DMS53 treated with DMSO at 0.1 percent for 48 hours (cell line): Measurements from ENCODE around the gene ACER3.
A peak's percentile ranks its signal among the peaks of the same experiment; 100 is the strongest.

ENCODE experiments used
- DNase-seq: peaks from one replicate; lab custom pipeline; 2025; ENCODE audit not compliant: unreplicated experiment; lab: John Stamatoyannopoulos, UW

ACER3 gene

DNA sequence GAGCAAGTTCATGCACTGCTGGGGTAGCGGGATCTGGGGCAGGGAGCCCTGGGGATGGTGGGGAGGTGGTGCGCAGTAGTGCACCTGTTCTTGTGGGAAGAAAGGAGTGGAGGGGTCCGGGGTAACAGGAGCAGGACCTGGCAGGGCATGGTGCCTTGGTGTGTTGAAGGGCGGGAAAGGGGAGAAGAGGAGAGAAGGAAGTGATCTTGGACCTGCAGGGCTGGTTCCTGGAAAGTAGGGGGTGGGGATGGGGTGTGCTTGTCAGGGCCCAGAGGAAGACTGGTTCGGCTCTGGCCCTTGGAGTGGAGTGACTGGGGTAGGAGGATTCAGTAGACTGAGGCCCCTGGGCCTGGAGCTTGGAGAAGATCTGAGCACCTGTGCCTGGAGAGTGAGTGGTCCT, 195.2 kb downstream of the ACER3 start:
- DNase-seq, result no peak

DNA sequence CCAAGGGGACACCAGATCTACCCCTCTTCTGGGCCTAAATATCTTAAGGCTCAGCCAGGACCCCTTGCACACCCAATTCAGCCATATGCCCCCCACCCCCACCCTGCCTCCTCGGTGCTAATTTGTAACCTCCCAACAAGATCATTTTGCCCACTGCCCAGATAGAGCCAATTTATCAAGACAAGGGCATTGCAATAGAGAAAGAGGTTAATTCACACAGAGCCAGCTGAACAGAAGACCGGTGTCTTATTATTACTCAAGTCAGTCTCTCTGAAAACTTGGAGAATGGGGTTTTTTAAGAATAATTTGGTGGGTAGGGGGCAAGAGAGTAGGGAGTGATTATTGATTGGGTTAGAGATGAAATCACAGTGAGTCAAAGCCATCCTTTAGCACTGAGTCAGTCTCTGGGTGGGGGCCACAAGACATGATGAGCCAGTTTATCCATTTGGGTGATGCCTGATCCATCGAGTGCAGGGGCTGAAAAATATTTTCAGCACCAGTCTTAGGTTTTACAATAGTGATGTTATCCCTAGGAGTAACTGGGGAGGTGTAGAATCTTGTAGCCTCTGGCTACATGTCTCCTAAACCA, 196.2 kb downstream of the ACER3 start:
- no peak for DNase-seq

DNA sequence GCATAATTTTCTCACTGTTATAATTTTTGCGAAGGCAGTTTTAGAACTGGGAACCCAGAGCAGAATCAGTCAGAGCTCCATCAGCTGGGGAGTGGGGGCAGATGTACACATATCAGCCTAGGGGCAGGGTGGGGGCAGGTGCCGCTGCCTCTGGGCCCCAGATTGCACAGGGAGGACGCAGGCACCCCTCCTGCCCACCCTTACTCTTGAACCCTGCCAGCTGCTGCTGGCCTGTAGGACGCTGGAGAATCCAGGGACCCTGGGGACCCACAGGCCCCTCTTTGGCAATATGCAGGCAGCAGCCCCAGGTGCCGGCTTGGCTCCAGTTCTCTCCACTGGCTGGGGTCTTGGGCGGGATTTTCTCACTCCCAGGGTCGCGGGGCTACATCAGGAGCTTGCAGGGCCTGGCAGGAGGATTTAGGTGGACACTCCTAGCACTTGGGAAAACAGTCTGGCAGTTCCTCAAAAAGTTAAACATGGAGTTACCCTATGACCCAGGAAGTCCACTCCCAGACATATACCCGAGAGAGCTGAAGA, 197.3 kb downstream of the ACER3 start:
- no peak for DNase-seq

DNA sequence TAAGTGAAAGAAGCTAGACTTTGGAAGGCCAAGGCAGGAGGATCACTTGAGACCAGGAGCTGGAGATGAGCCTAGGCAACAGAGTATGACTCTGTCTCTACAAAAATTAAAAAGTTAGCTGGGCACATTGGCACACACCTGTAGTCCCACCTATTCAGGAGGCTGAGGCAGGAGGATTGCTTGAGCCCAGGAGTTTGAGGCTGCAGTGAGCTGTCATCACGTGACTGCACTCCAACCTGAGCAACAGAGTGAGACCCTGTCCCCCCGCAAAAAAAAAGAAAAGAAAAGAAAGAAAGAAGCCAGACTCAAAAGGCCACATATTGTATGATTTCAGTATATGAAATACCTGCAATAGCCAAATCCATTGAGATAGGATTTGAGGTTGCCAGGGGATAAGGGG, 198.2 kb downstream of the ACER3 start:
- no peak for DNase-seq

DNA sequence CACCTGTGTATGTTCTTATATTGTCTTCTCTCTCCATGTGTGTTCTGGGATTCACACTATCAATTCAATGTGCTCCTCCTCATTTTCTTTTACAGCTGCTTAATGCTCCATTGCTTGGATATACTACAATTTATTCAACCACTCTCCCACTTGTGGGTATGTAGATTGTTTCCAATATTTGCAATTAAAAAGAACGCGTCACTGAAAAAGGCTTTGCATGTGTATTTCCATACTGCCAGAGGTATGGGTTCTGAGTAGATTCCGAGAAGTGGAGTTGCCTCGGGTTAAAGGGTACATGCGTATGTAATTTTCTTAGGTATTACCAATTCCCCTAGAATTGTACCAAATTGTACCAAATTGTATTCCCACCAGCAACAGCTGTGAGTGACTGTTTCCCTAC, 199.1 kb downstream of the ACER3 start:
- no peak for DNase-seq

DNA sequence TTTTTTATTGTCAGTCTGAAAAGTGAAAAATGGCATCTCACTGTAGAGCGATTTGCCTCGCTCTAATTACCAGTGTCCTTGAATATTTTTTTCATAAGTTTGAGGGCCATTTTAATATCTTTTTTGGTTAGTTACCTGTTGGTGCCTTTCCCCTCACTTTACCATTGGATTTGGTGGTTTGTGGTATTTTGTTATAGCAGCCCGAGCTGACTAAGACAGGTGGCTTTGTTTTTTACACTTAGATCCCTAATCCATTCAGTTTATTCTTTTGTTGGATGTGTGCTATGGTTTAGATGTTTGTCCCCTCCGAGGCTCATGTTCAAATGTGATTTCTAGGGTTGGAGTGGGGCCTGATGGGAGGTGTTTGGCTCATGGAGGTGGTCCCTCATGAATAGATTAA, 199.5 kb downstream of the ACER3 start:
- no peak for DNase-seq

DNA sequence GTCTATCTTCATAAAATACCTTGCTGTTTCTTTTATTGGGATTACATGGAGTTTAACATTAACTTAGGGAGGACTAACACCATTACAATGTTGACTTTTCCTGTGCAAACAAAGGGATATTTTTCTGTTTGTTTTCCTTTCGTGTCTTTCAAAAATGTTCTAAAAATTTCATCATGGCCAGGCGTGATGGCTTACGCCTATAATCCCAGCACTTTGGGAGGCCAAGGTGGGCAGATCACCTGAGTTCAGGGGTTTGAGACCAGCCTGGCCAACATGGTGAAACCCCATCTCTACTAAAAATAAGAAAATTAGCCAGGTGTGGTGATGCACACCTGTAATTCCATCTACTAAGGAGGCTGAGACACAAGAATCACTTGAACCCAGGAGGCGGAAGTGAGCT, 200.5 kb downstream of the ACER3 start:
- DNase-seq, result peak; percentile 92

DNA sequence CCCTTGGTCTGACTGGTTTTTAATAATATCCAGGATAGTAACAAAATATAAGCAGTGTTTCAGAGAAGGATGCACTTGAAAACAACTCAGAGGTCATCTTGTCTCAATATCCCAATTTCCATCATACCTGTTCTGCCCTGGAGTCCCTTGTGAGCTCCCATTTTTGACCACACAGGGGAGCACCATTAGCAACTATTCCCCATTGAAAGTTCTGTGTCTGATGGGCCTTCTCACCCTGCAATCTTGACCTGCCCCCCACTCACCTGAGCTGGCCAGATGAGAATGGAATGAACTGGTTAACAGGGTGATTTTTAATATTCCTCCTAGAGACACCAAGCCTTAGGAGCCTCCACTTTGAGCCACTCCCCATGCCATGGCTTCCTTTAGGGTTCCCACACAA, 202.2 kb downstream of the ACER3 start:
- DNase-seq, result peak; percentile 54

DNA sequence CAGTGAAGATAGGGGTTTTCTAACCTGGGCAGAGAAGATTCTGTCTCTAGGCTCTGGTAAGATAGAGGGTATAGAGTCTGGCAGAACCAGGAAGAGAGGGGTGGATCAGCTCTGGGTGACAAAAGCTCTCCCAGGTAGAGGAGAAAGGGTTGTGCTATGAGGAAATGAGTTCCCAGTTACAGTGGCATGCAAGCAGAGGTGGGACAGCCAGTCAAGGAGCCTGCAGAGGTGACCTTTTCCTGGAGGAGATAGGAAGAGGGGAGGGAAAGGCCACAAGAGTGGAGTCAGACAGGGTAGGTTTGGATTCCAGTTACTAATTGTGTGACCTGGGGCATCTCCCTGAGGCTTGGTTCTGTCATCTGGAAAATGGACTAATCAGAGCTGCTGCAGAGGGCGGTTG, 202.7 kb downstream of the ACER3 start:
- DNase-seq, result peak; percentile 70

DNA sequence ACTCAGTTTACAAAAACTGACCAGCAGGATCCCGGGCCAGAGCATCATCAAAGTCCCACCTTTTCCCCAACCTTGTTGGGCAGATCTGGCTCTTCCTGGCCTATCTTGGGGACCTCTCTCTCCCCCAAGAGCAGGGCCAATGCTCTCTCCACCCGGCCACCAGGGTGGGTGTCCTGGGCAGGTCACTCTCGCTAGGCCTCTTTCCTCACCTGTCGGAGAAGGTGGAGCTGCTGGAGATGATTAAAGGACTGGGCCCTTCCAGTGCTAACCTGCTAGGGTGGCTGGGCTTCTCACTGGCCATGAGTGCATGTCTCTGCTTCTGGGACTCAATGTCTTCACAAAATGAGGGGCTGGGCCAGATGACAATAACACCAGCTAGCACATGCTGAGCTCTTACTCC, 203.1 kb downstream of the ACER3 start:
- no peak for DNase-seq

DNA sequence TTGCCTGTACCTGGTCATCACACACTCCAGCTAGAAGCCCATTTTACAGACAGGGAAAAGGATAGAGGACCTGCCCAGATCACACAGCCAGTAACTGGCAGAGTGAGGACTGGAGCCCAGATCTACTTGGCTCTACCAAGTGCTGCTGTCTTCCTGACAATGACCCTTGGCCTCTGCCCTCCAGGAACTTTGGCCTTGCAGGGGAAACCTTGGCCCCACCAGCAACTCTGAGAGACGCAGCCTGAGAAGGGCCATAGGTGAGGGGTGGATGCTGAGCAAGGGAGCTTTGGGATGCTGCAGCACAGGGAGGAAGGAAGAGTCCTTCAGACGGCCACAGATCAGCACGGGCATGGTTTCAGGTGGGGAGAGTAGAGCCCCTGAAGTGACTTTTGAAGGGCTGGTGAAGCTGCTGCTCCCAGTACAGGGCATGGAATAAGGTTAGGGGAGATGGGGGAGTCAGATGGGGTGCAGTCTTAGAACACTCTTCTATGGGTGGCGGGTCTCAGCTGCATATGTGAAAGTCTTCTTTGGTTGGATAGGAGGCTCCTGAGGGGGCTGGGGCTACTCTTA, 204.0 kb downstream of the ACER3 start:
- no peak for DNase-seq

DNA sequence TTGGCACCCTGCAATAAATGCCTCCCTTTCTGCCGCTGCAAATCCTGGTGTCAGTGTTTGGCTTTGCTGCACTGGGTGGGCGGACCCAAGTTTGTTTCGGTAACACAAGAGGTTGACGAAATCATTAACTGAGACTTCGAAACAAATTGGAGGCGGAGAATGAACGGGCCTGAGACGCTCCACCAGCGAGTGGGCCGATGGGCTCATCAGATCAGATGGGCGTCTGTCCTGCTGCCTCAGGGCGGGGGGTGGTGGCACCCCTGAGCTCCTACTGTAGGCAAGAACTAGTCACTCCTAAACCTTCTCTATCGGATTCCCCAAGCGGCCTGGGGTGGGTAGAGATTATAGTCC, 205.1 kb downstream of the ACER3 start:
- DNase-seq, result no peak

DNA sequence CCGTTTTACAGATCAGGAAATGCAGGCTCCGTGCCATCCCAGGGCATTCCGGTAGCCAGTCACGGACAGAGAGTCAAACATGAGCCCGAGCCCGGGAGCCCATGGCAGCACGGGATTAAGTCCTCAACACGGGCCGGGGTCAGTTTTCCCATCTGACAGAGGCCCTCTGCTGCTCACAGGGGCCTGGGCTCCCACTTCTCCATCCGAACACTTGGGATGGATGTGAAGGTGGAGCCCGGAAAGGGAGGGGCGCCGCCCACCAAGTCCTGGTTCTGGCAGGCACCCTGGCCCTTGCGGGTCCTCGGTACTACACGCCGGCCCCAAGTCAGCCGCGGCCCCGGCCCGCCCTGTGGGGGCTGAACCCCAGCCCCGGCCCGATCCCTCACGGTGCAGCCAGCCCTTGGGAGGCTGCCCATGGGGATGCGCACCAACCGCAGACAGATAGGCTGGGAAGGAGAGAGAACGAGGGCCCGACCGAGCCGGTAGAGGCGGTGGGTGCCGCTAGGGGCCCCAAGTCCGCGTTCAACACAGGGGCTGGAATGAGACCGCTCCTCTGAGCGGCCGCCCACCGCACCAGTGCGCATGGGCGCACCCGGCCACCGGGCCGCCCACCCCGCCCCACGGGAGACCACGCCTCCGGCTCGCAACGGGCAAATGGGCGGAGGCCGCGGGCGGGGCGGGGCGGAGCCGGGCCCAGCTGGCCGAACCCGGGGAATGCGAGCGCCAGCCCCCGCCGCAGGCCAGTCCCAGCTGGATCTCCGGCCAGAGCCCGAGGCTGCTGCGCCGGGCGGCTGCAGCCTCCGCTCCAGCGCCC, 205.7 kb downstream of the ACER3 start, which contains the start of gene CAPN5:
CAPN5 (plus strand) TSS at position 743 of the 814 bp plus-strand sequence. CDS start 17,916 bp downstream, outside the sequence.
- peak; percentile 95 for DNase-seq

DNA sequence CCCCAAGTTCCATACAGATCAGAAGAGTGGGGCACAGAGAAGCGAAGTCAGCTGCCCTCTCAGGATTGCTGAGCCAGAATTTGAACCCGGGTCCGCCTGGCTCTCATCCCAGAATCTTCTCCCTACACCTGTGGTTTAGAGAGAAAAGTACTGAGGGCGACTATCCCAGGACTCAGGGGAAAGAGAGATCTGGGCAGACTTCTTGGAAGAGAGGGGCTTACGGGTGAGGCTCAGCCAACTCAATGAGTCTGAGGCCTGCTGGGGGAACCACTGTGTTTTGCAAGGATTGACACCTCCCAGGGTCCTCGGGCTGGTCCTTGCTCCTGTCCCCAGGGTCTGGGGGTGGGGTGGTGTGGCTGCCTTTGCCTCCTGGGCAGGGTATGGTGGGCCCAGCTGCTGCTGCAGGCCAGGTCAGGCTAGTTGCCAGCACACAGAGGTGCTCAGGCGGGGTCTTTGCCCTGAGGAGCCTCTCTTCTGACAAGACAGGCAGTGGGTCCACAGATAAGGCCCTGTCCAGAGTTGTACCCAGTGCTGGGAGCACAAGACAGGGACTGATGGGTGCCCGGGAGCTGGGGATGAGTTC, 207.2 kb downstream of the ACER3 start:
- DNase-seq, result no peak

DNA sequence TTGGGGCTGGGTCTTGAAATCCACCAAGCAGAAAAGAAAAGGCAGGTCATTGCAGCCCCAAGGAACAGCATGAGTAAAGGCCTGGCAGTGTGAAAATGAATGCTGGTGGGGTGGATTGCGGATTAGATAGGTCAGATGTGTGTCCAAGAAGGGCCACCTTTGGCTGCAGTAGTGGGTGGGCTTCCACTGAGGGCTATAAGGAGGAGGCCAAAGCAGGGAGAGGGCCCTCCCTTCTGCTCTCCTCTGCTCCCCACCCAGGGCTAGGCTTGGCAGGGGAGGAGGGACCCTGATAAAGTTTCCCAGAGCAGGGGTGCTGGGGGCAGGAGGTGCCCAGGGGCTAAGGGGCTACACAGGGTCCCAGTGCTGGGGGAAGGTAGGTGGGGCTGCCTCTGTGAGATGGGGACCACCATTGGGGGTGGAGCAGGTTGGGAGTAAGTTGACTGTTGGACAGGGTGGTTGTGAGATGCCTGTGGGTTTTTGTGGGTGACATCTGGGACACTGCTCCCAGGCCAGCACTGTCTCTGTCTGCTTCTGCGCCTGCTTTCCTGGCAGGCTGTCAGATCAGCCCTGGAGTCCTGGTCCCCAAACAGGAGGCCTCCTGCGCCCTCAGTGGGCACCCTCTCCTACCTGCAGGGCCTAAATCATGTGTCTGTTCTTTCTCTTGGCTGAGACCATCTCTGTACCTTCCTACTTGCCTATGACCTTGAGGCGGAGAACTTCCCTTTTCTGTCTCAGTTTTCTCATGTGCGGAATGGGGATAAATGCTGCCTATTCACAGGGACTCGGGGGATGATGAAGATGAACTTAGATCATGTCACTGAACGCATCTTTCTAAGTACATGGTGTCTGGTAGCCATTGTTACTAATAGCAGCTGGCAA, 208.0 kb downstream of the ACER3 start:
- DNase-seq, result no peak

DNA sequence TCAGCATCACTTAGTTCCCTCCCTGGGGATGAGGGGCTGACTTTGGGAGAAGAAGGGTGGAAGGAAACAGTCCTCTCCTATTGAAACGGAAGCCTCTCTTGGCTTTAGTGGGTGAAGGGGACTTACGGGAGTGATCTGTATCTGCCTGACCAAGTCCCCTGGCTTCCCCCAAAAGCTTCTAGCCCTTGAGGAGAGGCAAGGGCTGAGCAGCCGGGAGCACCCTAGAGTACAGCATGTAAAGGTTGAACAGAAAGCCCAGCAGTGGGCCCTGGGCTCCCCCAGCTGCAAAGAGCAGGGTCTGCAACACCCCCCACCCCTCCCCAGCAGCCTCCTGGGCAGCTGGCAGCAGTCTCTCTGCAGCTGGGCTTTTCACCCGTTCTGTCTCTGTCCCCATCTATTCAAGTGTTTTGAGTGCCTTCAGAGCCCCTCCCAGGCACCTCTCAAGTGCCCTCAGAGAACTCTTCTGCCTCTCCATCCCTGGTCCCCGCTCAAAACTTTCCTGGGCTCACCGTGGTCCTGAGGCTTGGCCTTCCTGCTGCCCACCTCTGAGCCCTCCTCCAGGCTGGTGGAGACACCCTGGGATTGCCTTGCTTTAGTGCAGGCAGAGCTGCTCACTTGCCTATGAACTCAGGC, 208.7 kb downstream of the ACER3 start:
- DNase-seq, result no peak

DNA sequence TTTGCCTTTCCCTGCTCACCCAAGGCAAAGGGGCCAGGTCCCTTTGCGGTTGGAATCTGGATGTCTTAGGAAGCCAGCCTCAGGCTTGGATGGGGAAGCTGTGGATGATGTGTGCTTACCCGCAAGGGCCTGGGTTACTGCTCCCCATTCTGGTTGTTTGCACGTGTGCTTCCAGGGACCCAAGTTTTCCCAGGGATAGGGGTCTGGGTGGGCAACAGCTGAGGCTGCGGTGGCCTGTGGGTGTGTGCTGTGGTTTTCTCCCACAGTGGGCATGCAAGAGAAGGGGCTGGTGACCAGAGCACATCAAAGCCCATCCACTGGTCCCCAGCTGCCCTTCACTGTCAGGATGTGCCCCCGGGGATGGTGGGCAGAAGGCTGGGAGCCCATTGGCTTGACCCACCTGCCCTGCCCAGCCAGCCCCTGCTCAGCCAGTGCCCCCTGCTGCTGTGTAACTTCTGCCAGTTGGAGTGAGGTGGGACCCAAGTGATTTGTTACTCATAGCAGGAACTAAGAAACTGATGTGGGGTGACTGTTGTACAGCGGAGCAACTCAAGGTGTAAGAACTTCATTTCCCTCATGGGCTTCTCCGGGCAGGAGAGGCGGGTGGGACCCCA, 209.4 kb downstream of the ACER3 start:
- DNase-seq, result no peak

DNA sequence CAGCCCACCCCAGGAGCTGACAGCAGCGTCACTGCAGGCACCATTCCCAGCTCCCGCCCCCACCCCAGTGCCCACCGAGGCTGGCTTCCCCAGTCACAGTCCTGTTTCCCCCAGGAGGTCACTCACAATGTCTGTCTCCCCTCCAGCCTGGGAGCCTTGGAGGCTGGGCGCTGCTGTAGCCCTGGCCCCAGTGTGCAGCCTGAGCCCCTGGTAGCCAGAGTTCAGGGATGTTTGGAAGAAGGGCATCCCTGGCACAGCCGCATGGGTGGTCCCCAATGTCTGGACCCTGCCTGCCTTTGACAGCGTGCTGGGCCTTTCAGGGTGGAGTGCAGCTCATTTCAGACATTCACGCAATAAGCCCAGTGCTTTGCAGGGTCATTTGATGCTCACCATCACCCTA, 210.4 kb downstream of the ACER3 start:
- DNase-seq, result no peak

DNA sequence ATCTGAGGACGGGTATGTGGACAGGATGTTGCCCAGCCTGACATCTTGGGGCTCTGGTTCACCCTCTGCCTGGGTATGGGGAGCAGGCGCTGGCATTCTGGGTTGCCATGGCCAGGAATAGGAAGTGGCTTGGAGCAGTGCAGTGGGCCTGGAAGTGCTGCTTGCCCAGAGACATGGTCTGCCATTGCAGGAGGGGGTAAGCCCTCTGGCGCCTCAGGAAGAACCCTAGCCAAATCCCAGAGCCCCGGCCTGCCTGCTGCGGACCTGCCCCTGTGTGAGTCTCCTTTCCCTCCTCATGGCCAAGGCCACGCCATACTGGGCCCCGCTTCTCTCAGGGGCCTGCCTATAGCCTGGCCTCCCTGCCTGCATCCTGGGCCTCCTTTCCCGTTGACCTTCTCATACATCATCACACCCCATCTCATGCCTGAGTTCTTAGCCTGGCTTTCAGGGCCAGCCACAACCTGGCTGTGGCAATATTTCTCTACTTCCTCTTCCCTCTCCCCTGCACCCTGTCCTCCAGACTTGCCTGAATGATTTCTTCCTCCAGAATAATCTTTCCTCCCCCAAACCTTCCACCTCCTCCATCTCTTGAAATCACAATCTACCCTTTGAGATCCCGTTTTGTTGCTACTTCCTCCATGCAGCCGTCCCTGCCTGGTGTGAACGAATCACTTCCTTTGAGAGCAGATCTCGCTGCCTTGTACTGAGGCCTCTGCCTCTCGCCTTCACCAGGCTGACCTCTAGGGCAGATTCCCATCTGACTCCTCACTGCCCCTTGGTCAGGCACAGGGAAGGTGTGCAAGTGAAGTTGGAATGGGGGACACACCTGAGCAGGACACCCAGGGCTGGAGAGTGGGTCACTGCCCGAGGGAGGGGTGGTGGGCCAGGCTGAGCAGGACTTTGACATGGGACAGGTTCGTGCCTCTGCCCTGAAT, 211.2 kb downstream of the ACER3 start:
- DNase-seq, result no peak
